GM23248 (cell line): ENCODE results near the gene SKIC3. TPM values are rescaled to one million over a fixed set of nuclear protein-coding genes. Genes with fewer than 3 reads are reported as not detected.

ENCODE experiments used
- DNase-seq: peaks from one replicate; pipeline ENCODE4 v3.0.0-alpha.2; 2015
- H2AFZ ChIP-seq: fragments of 200-600 bp; sonication (generic); 2 replicates; pipeline ENCODE4 v1.6.1; 2016; ENCODE audit warnings: antibody characterized with exemption
- H3F3A ChIP-seq: fragments of 200-600 bp; sonication (generic); 2 replicates; pipeline ENCODE4 v1.6.1; 2016; ENCODE audit warnings: mild to moderate bottlenecking, antibody characterized with exemption, mixed run types; ENCODE audit not compliant: insufficient read depth
- H3K27ac ChIP-seq: fragments of 200-600 bp; sonication (generic); 2 replicates; pipeline ENCODE4 v1.5.1; 2016; ENCODE audit warnings: mild to moderate bottlenecking
- H3K27me3 ChIP-seq: fragments of 200-600 bp; sonication (generic); replicated peaks from 2 replicates; pipeline ENCODE4 v1.6.1; 2016; ENCODE audit warnings: mild to moderate bottlenecking; ENCODE audit not compliant: insufficient read depth
- H3K36me3 ChIP-seq: fragments of 200-600 bp; sonication (generic); 2 replicates; pipeline ENCODE4 v1.6.1; 2016; ENCODE audit warnings: low read depth, mild to moderate bottlenecking
- H3K4me1 ChIP-seq: fragments of 200-600 bp; sonication (generic); 2 replicates; pipeline ENCODE4 v1.6.1; 2016; ENCODE audit warnings: mild to moderate bottlenecking; ENCODE audit not compliant: insufficient read depth
- H3K4me2 ChIP-seq: fragments of 200-600 bp; sonication (generic); one replicate; pipeline ENCODE4 v1.6.1; 2016; ENCODE audit warnings: mild to moderate bottlenecking; ENCODE audit not compliant: unreplicated experiment
- H3K4me3 ChIP-seq: fragments of 200-600 bp; sonication (generic); 2 replicates; pipeline ENCODE4 v1.5.1; 2016; ENCODE audit warnings: mild to moderate bottlenecking
- H3K79me2 ChIP-seq: fragments of 200-600 bp; sonication (generic); 2 replicates; pipeline ENCODE4 v1.6.1; 2016; ENCODE audit warnings: mild to moderate bottlenecking; ENCODE audit not compliant: insufficient read depth
- H3K9ac ChIP-seq: fragments of 200-600 bp; sonication (generic); 2 replicates; pipeline ENCODE4 v1.6.1; 2016; ENCODE audit warnings: mild to moderate bottlenecking
- H3K9me2 ChIP-seq: fragments of 200-600 bp; sonication (generic); 2 replicates; pipeline ENCODE4 v1.6.1; 2016; ENCODE audit warnings: mixed run types, mild to moderate bottlenecking, moderate library complexity; ENCODE audit not compliant: insufficient read depth
- H3K9me3 ChIP-seq: fragments of 200-600 bp; sonication (generic); one replicate; pipeline ENCODE4 v1.6.1; 2017; ENCODE audit warnings: low read depth
- H4K20me1 ChIP-seq: fragments of 200-600 bp; sonication (generic); 2 replicates; pipeline ENCODE4 v1.6.0; 2016; ENCODE audit not compliant: insufficient read depth
- EZH2 ChIP-seq: fragments of 200-600 bp; sonication (generic); IDR thresholded peaks from 2 replicates; pipeline ENCODE4 v1.6.1; 2018; ENCODE audit warnings: antibody characterized with exemption, mild to moderate bottlenecking; ENCODE audit not compliant: insufficient read depth, poor library complexity, severe bottlenecking
- EZH2phosphoT487 ChIP-seq: fragments of 200-600 bp; sonication (generic); IDR thresholded peaks from 2 replicates; pipeline ENCODE4 v1.6.1; 2018; ENCODE audit warnings: antibody characterized with exemption, moderate library complexity, mild to moderate bottlenecking, low read depth; ENCODE audit not compliant: insufficient read depth
- WGBS, 2 experiments: methylation state at CpG; one replicate each; pipeline ENCODE4 v1.1.6; 2015 to 2017; ENCODE audit warnings: low lambda C conversion rate in 2 of 2, low coverage in 1 of 2; ENCODE audit errors: missing lambda C conversion rate in 2 of 2; 5-methylcytosine and 5-hydroxymethylcytosine counted together
- in situ Hi-C: fragments of 300-500 bp; cut with MboI; formaldehyde crosslinking; loops from 2 replicates; pipeline ENCODE4 v1.15.0; 2020
- polyA plus RNA-seq: library from polyadenylated mRNA; unstranded; fragments of >200 nt; fragmentation: Nextera tagmentation; extraction: Ambion mirVana; gene quantifications from 2 replicates; pipeline ENCODE4 v1.2.1, GENCODE V29; 2016
- total RNA-seq: library from RNA; depleted of rRNA; stranded (reverse); fragments of >200 nt; shearing (Covaris generic); gene quantifications from 2 replicates; pipeline ENCODE4 v1.2.3, GENCODE V29; 2014

SKIC3 gene
- total and polyA plus RNA-seq, 2 experiments from 2014 or later: 77.6 to 101 TPM

- 52 to 60% methylated on average over 3 of the region's 3 CpGs for WGBS, 2 experiments
- no peaks in the 10 kb centered on the region for H3K9me2 ChIP-seq
- peaks cover 62% of the 10 kb centered on the region for H3K36me3 ChIP-seq
- DNase-seq: no peak
- no peaks in the 10 kb centered on the region for H4K20me1 ChIP-seq
- H3K4me3 ChIP-seq: no peak overlapping the region
- H3K9ac ChIP-seq: no peak overlapping the region
- in situ Hi-C loops: no loop called here
- TF ChIP-seq EZH2: no peak
- no peak for TF ChIP-seq EZH2phosphoT487
- H3F3A ChIP-seq: no peaks in the 10 kb centered on the region
- no peak overlapping the region for H2AFZ ChIP-seq
- H3K4me1 ChIP-seq: no peaks in the 10 kb centered on the region
- H3K9me3 ChIP-seq: no peaks in the 10 kb centered on the region
- H3K27me3 ChIP-seq: no peaks in the 10 kb centered on the region
- H3K27ac ChIP-seq: no peak overlapping the region
- peaks cover 65% of the 10 kb centered on the region for H3K79me2 ChIP-seq
- H3K4me2 ChIP-seq: no peak overlapping the region
Observed at GRCh38 chr5:95543017-95543705, 11.6 kb downstream of the SKIC3 start.

- Histone ChIP-seq H2AFZ (no peak overlapping the region), H3K27me3 (no peaks in the 10 kb centered on the region), H3K9me3 (no peaks in the 10 kb centered on the region), H3K9ac (no peak overlapping the region), H3K36me3 (peaks cover 47% of the 10 kb centered on the region), H3K4me1 (peaks cover 13% of the 10 kb centered on the region), H3K4me2 (no peak overlapping the region), H4K20me1 (peaks cover 5% of the 10 kb centered on the region; the same call in 1 of the 2 replicates), H3K27ac (no peak overlapping the region), H3F3A (peaks cover 24% of the 10 kb centered on the region; the same call in 1 of the 2 replicates), H3K4me3 (no peak overlapping the region), H3K9me2 (no peaks in the 10 kb centered on the region), H3K79me2 (peaks cover 47% of the 10 kb centered on the region)
- no peak for DNase-seq
- 65 to 66% methylated on average over 2 of the region's 2 CpGs for WGBS, 2 experiments
- in situ Hi-C loops: no loop called here
- no peak for TF ChIP-seq EZH2phosphoT487
- TF ChIP-seq EZH2: no peak
Observed at GRCh38 chr5:95537501-95537900, 17.3 kb downstream of the SKIC3 start.

DNA sequence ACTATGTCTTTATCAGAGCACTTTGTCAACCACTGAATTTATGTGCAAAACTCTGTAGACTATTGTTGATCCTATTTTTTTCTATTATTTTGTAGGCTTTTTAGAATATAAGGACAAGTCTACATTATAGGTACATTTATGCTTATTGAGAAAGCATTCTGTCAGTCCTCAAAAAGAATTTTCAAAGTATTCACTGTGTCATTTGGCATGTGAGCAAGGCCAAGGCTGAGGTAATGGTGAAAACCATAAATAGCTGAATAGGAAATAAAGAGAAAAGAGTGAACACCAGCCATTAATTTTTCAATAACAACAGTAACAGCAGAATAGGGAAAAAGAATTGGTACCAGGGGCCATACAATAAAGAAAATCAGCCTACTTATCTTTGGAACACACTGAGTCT lies 21.0 kb downstream of the SKIC3 start:
- peak; percentile 48 for DNase-seq
- Histone ChIP-seq H4K20me1 (peaks cover 5% of the 10 kb centered on the region; the same call in 1 of the 2 replicates), H3K36me3 (peaks cover 21% of the 10 kb centered on the region), H3K9ac (0 out of 2 replicates have a peak overlapping the region, but pooled peaks have one; percentile 5), H3K4me1 (peaks cover 29% of the 10 kb centered on the region), H3K27me3 (no peaks in the 10 kb centered on the region), H2AFZ (no peak overlapping the region), H3K9me3 (no peaks in the 10 kb centered on the region), H3F3A (peaks cover 40% of the 10 kb centered on the region; the same call in 1 of the 2 replicates), H3K9me2 (no peaks in the 10 kb centered on the region), H3K4me3 (no peak overlapping the region), H3K4me2 (no peak overlapping the region), H3K27ac (peak overlapping the region; percentile 39), H3K79me2 (peaks cover 58% of the 10 kb centered on the region)
- TF ChIP-seq EZH2 (no peak), EZH2phosphoT487 (no peak)
- in situ Hi-C loops: no loop called here

DNA sequence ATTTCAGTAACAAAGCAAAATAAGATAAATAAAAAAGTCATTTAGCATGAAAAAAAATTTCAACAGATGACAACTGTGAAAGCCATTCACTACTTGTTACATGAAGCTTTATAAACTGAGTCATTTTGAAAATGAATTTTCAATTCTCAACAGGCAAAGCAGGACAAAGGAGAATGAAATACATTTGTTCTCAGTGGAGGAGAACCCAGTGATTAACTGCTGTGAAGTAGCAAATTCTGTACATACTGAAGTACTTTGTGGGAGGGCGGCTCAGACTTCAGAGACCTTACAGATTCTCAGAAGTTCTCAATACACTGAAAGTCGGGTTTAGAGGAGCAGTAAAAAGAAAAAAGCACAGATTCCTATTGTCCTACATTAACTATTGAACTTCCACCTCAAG lies 21.7 kb downstream of the SKIC3 start:
- peaks cover 59% of the 10 kb centered on the region for H3K79me2 ChIP-seq
- H3K4me2 ChIP-seq: no peak overlapping the region
- DNase-seq: peak; percentile 32
- WGBS, 2 experiments: 47 to 56% methylated on average over 2 of the region's 2 CpGs
- 0 out of 2 replicates have a peak overlapping the region, but pooled peaks have one; percentile 5 for H3K9ac ChIP-seq
- H3K27me3 ChIP-seq: no peaks in the 10 kb centered on the region
- peaks cover 40% of the 10 kb centered on the region; the same call in 1 of the 2 replicates for H3F3A ChIP-seq
- no peak overlapping the region for H2AFZ ChIP-seq
- H3K9me2 ChIP-seq: no peaks in the 10 kb centered on the region
- H4K20me1 ChIP-seq: peaks cover 5% of the 10 kb centered on the region; the same call in 1 of the 2 replicates
- no peak overlapping the region for H3K4me3 ChIP-seq
- peak overlapping the region; percentile 39 for H3K27ac ChIP-seq
- peaks cover 29% of the 10 kb centered on the region for H3K4me1 ChIP-seq
- in situ Hi-C loops: no loop called here
- TF ChIP-seq EZH2 (no peak), EZH2phosphoT487 (no peak)
- no peaks in the 10 kb centered on the region for H3K9me3 ChIP-seq
- H3K36me3 ChIP-seq: peaks cover 27% of the 10 kb centered on the region
